ENCODE results near the gene P2RY6. TPM values are rescaled to one million over a fixed set of nuclear protein-coding genes. Genes with fewer than 3 reads are reported as not detected.

Gene P2RY6
- total RNA-seq, 1 experiment from 2014 or later = 0.15 TPM

GRCh38 chr11:73342633-73343032, 70.5 kb downstream of the P2RY6 start:
- Histone ChIP-seq H3K4me2 (ENCODE audit: low read length) (no peak overlapping the region), H3K4me3 (replicated peaks in 1 of 2; ENCODE audit: low read depth in 1 of 2, low read length in 2 of 2) (no peak overlapping the region), H4K20me1 (ENCODE audit: insufficient read depth) (no peaks in the 10 kb centered on the region), H3K27me3 (ENCODE audit: insufficient read depth, low read length) (no peaks in the 10 kb centered on the region), H3K9me2 (ENCODE audit: insufficient read depth) (no peaks in the 10 kb centered on the region), H3K4me1 (ENCODE audit: control insufficient read depth in 1 of 2, insufficient read depth in 2 of 2, low read length in 2 of 2) (no peaks in the 10 kb centered on the region; a peak in 1 of 4 replicates), H3K27ac (ENCODE audit: low read depth, low read length) (no peak overlapping the region), H3K79me2 (ENCODE audit: insufficient read depth, low read length) (no peaks in the 10 kb centered on the region), H3K9ac (ENCODE audit: low read length) (no peak overlapping the region), H3K36me3 (ENCODE audit: control insufficient read depth in 1 of 2, insufficient read depth in 2 of 2, low read length in 2 of 2) (no peaks in the 10 kb centered on the region), H2AFZ (ENCODE audit: low read depth, low read length, poor library complexity, severe bottlenecking) (no peak overlapping the region), H3K9me3 (ENCODE audit: control insufficient read depth in 1 of 2, insufficient read depth in 1 of 2, low read depth in 1 of 2, low read length in 2 of 2) (no peaks in the 10 kb centered on the region)
- DNase-seq (ENCODE audit: low read depth, low spot score) (no peak), ATAC-seq (no peak)
- ChIA-PET CTCF (interaction anchor here (2.7 kb wide), 1 partner anchor 9 kb away, joined by 9 read pairs; no protein-coding TSS in a partner anchor), RAD21 (ENCODE audit: low non-redundant PET in 1 of 2, low total read pairs in 2 of 2, uncharacterized antibody in 2 of 2, unreplicated experiment in 2 of 2) (no interaction called here), POLR2A (no interaction called here)
- TF ChIP-seq JUND (IDR thresholded peaks at IDR 0.05) (no peak), SP1 (IDR thresholded peaks at IDR 0.05; ENCODE audit: low read depth) (no peak), RAD21 (IDR thresholded peaks at IDR 0.05; ENCODE audit: low read depth) (no peak), POLR2AphosphoS5 (IDR thresholded peaks at IDR 0.05; ENCODE audit: low read depth, low read length) (no peak), YY1 (IDR thresholded peaks at IDR 0.05; ENCODE audit: extremely low read depth, insufficient replicate concordance, low read depth, low read length) (no peak), ATF3 (IDR thresholded peaks at IDR 0.05) (no peak), ZBTB33 (IDR thresholded peaks at IDR 0.05; ENCODE audit: extremely low read depth, insufficient replicate concordance, low read length) (no peak), EZH2 (IDR thresholded peaks at IDR 0.05) (no peak), CTCF (IDR thresholded peaks at IDR 0.05 in 2 of 3, conservative IDR thresholded peaks at IDR 0.05 in 1 of 3; ENCODE audit: borderline replicate concordance in 1 of 3, insufficient read depth in 1 of 3, low read depth in 2 of 3, low read length in 2 of 3) (no peak)
- TF ChIP-seq, protein P1, sequence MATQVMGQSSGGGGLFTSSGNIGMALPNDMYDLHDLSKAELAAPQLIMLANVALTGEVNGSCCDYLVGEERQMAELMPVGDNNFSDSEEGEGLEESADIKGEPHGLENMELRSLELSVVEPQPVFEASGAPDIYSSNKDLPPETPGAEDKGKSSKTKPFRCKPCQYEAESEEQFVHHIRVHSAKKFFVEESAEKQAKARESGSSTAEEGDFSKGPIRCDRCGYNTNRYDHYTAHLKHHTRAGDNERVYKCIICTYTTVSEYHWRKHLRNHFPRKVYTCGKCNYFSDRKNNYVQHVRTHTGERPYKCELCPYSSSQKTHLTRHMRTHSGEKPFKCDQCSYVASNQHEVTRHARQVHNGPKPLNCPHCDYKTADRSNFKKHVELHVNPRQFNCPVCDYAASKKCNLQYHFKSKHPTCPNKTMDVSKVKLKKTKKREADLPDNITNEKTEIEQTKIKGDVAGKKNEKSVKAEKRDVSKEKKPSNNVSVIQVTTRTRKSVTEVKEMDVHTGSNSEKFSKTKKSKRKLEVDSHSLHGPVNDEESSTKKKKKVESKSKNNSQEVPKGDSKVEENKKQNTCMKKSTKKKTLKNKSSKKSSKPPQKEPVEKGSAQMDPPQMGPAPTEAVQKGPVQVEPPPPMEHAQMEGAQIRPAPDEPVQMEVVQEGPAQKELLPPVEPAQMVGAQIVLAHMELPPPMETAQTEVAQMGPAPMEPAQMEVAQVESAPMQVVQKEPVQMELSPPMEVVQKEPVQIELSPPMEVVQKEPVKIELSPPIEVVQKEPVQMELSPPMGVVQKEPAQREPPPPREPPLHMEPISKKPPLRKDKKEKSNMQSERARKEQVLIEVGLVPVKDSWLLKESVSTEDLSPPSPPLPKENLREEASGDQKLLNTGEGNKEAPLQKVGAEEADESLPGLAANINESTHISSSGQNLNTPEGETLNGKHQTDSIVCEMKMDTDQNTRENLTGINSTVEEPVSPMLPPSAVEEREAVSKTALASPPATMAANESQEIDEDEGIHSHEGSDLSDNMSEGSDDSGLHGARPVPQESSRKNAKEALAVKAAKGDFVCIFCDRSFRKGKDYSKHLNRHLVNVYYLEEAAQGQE (IDR thresholded peaks at IDR 0.05; ENCODE audit: low read depth) = no peak
- intact Hi-C loops (cut with micrococcal nuclease) = no loop called here
- no TSS peak for BruUV-seq (replicated peaks)

Data from HCT116 (cell line).